B cell (primary cell): ENCODE results near the gene RPTOR. TPM values are rescaled to one million over a fixed set of nuclear protein-coding genes. Genes with fewer than 3 reads are reported as not detected.
A peak's percentile ranks its signal among the peaks of the same experiment; 100 is the strongest.

Experiments
- ATAC-seq: fragments of 200-7000 bp; cut with Tn5 transposase; one replicate; pipeline ENCODE4 v1.10.0; 2021; ENCODE audit warnings: low read depth, mild to moderate bottlenecking, moderate number of reproducible peaks, moderate library complexity
- CTCF ChIA-PET: fragments of 350-600 bp; sonication (Branson Sonifier 250); formaldehyde crosslinking; loops from one replicate; lab custom pipeline; 2021; ENCODE audit warnings: antibody characterized with exemption, inconsistent platforms; lab: Charles Lee
- POLR2A ChIA-PET: fragments of 350-600 bp; sonication (Branson Sonifier 250); formaldehyde crosslinking; loops from one replicate; lab custom pipeline; 2021; ENCODE audit warnings: antibody characterized with exemption; lab: Charles Lee
- DNase-seq: peaks from one replicate; pipeline ENCODE4 v3.0.0; 2013
- H2AFZ ChIP-seq: 2 replicates; pipeline ENCODE4 v1.6.1; 2012; ENCODE audit warnings: mild to moderate bottlenecking, low read depth, low read length; ENCODE audit not compliant: insufficient read depth, poor library complexity, severe bottlenecking
- H3K27ac ChIP-seq, 2 donors: 1 replicate in 1 of 2; 2 replicates in 1 of 2; pipeline ENCODE4 v1.5.1; 2012 to 2013; ENCODE audit warnings: low read length in 2 of 2, mild to moderate bottlenecking in 2 of 2, moderate library complexity in 1 of 2
- H3K27me3 ChIP-seq, 4 experiments: fragments of 200-600 bp in 1 of 4; sonication (generic) in 1 of 4; replicated peaks in 1 of 4; 1 replicate in 2 of 4; 2 replicates in 2 of 4; pipeline versions ENCODE4 v1.6.1 to v1.7.0; 2013 to 2016; ENCODE audit warnings: low read length in 3 of 4, mild to moderate bottlenecking in 2 of 4, mixed read lengths in 1 of 4, moderate library complexity in 1 of 4; ENCODE audit not compliant: insufficient read depth in 4 of 4, control insufficient read depth in 3 of 4; ENCODE audit errors: control extremely low read depth in 1 of 4
- H3K36me3 ChIP-seq, 2 experiments: replicated peaks in 1 of 2; 1 replicate in 1 of 2; 2 replicates in 1 of 2; pipeline versions ENCODE4 v1.6.1 to v1.7.1; 2013; ENCODE audit warnings: low read length in 1 of 2; ENCODE audit not compliant: insufficient read depth in 2 of 2, control insufficient read depth in 1 of 2; ENCODE audit errors: control extremely low read depth in 1 of 2, extremely low read depth in 1 of 2
- H3K4me1 ChIP-seq, 2 donors: fragments of 200-600 bp in 1 of 2; sonication (generic) in 1 of 2; 1 replicate in 1 of 2; 2 replicates in 1 of 2; pipeline versions ENCODE4 v1.5.1 to v1.6.1; 2013 to 2017; ENCODE audit warnings: low read length in 2 of 2; ENCODE audit not compliant: control insufficient read depth in 2 of 2, insufficient read depth in 2 of 2
- H3K4me2 ChIP-seq: replicated peaks from 2 replicates; pipeline ENCODE3; 2012; ENCODE audit warnings: mild to moderate bottlenecking, low read depth, low read length; ENCODE audit not compliant: poor library complexity, severe bottlenecking
- H3K4me3 ChIP-seq, 5 experiments: fragments of 200-600 bp in 1 of 5; sonication (generic) in 1 of 5; 1 replicate in 3 of 5; 2 replicates in 2 of 5; pipeline versions ENCODE4 v1.5.1 to v1.7.0; 2011 to 2016; ENCODE audit warnings: low read length in 4 of 5, mild to moderate bottlenecking in 4 of 5, low read depth in 2 of 5, control low read depth in 1 of 5, moderate library complexity in 1 of 5; ENCODE audit not compliant: insufficient read depth in 1 of 5; ENCODE audit errors: control extremely low read depth in 1 of 5, extremely low read depth in 1 of 5
- H3K79me2 ChIP-seq: fragments of 200-600 bp; sonication (generic); one replicate; pipeline ENCODE4 v1.6.0; 2016; ENCODE audit warnings: low read length; ENCODE audit not compliant: control insufficient read depth, insufficient read depth
- H3K9ac ChIP-seq: fragments of 200-600 bp; sonication (generic); 2 replicates; pipeline ENCODE4 v1.6.1; 2017; ENCODE audit warnings: mild to moderate bottlenecking, low read length, moderate library complexity
- H3K9me3 ChIP-seq, 3 donors: one replicate each; pipeline versions ENCODE4 v1.6.1 to v1.7.1; 2013; ENCODE audit warnings: low read length in 2 of 3; ENCODE audit not compliant: control insufficient read depth in 2 of 3, insufficient read depth in 1 of 3; ENCODE audit errors: control extremely low read depth in 1 of 3
- H4K20me1 ChIP-seq: 2 replicates; pipeline ENCODE4 v1.6.0; 2012; ENCODE audit warnings: mild to moderate bottlenecking, low read length; ENCODE audit not compliant: insufficient read depth, control insufficient read depth, poor library complexity, severe bottlenecking
- H3K27ac Mint-ChIP-seq: one replicate; pipeline ENCODE4 v1.8.0; 2021; ENCODE audit warnings: mixed read lengths
- H3K27me3 Mint-ChIP-seq: one replicate; pipeline ENCODE4 v1.8.0; 2021; ENCODE audit warnings: mixed read lengths
- H3K4me1 Mint-ChIP-seq: one replicate; pipeline ENCODE4 v1.8.0; 2021; ENCODE audit warnings: mixed read lengths
- H3K4me3 Mint-ChIP-seq: one replicate; pipeline ENCODE4 v1.8.0; 2021; ENCODE audit warnings: mixed read lengths
- H3K9me3 Mint-ChIP-seq: one replicate; pipeline ENCODE4 v1.8.0; 2022; ENCODE audit warnings: mixed read lengths; ENCODE audit not compliant: insufficient read depth
- EZH2 ChIP-seq: IDR thresholded peaks from 2 replicates; pipeline ENCODE4 v1.6.1; 2012; ENCODE audit warnings: borderline replicate concordance, low read depth, mild to moderate bottlenecking, moderate library complexity, low read length; ENCODE audit not compliant: insufficient read depth, poor library complexity, severe bottlenecking
- WGBS: methylation state at CpG from one replicate; pipeline ENCODE4 v1.1.5; 2013; ENCODE audit warnings: missing lambda C conversion rate; ENCODE audit not compliant: insufficient coverage; 5-methylcytosine and 5-hydroxymethylcytosine counted together
- intact Hi-C: fragments of 100-400 bp; cut with micrococcal nuclease; formaldehyde crosslinking; loops from one replicate; pipeline ENCODE4 v1.10.0; 2022
- polyA plus RNA-seq: library from polyadenylated mRNA; depleted of rRNA; stranded (reverse); fragments of >200 nt; gene quantifications from 2 replicates; pipeline ENCODE4 v1.2.3, GENCODE V29; 2012
- total RNA-seq, 2 donors: library from RNA; stranded (reverse); fragments of 120-200 nt in 1 of 2; gene quantifications; 1 replicate in 1 of 2; 2 replicates in 1 of 2; pipeline versions ENCODE4 v1.2.3 to v1.2.4, GENCODE V29; 2013 to 2022
- TF ChIP-seq, protein P1 (sequence below): fragments of 200-600 bp; IDR thresholded peaks from one replicate; pipeline ENCODE4 v1.8.0; 2022; ENCODE audit warnings: antibody characterized with exemption, mild to moderate bottlenecking

RPTOR gene
- total and polyA plus RNA-seq, 2 donors (not counting 1 experiment from before 2014, with no cell fraction given) = 13.4 to 58.8 TPM

- Histone ChIP-seq H3K4me2 (peak overlapping the region; percentile 62), H3K4me3 (peak overlapping the region in 4 of 5 experiments; percentile 7 to 62 (median 36)), H3K9ac (peak overlapping the region; percentile 40), H2AFZ (no peak overlapping the region), H4K20me1 (no peaks in the 10 kb centered on the region), H3K9me3 (peaks cover 0 to 25% (median 11%) of the 10 kb centered on the region in 3 donors), H3K36me3 (peaks cover 0 to 11% of the 10 kb centered on the region in 2 experiments), H3K79me2 (peaks cover 13% of the 10 kb centered on the region), H3K4me1 (peaks cover 63 to 70% of the 10 kb centered on the region in 2 donors), H3K27ac (peak overlapping the region; percentile 81 to 100), H3K27me3 (no peaks in the 10 kb centered on the region)
- DNase-seq = no peak
- Mint-ChIP-seq H3K4me3 (peak overlapping the region; percentile 96), H3K4me1 (peaks cover 51% of the 10 kb centered on the region), H3K27ac (peak overlapping the region; percentile 98), H3K27me3 (no peaks in the 10 kb centered on the region), H3K9me3 (peaks cover 2% of the 10 kb centered on the region)
- ChIA-PET CTCF (interaction anchor here (0.9 to 4.0 kb wide), 12 partner anchors 9 to 482 kb away, joined by 3 to 22 read pairs (median 5); no protein-coding TSS in a partner anchor), POLR2A (interaction anchor here (0.6 to 1.8 kb wide), 8 partner anchors 11 to 980 kb away, joined by 3 to 12 read pairs (median 4); no protein-coding TSS in a partner anchor)
- intact Hi-C loops = loop anchor here (1.0 to 2.0 kb wide), 2 partner anchors 33 to 173 kb away; no protein-coding TSS in a partner anchor
- no peak for TF ChIP-seq EZH2
- TF ChIP-seq, protein P1, sequence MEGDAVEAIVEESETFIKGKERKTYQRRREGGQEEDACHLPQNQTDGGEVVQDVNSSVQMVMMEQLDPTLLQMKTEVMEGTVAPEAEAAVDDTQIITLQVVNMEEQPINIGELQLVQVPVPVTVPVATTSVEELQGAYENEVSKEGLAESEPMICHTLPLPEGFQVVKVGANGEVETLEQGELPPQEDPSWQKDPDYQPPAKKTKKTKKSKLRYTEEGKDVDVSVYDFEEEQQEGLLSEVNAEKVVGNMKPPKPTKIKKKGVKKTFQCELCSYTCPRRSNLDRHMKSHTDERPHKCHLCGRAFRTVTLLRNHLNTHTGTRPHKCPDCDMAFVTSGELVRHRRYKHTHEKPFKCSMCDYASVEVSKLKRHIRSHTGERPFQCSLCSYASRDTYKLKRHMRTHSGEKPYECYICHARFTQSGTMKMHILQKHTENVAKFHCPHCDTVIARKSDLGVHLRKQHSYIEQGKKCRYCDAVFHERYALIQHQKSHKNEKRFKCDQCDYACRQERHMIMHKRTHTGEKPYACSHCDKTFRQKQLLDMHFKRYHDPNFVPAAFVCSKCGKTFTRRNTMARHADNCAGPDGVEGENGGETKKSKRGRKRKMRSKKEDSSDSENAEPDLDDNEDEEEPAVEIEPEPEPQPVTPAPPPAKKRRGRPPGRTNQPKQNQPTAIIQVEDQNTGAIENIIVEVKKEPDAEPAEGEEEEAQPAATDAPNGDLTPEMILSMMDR = no peak
- 33% methylated on average over 3 of the region's 5 CpGs for WGBS
- no peak for ATAC-seq
Measured at GRCh38 chr17:80910043-80910442, 365.4 kb downstream of the RPTOR start.

- H3K27me3 Mint-ChIP-seq = no peaks in the 10 kb centered on the region
- peak overlapping the region in 2 of 5 experiments; percentile 13 to 28 for H3K4me3 ChIP-seq
- peaks cover 0 to 13% of the 10 kb centered on the region in 2 experiments for H3K36me3 ChIP-seq
- ATAC-seq (no peak), DNase-seq (peak; percentile 53)
- peaks cover 2% of the 10 kb centered on the region for H3K9me3 Mint-ChIP-seq
- H3K4me3 Mint-ChIP-seq = peak overlapping the region; percentile 96
- ChIA-PET POLR2A (interaction anchor here (1.6 kb wide), 1 partner anchor 58 kb away, joined by 3 read pairs; no protein-coding TSS in a partner anchor), CTCF (interaction anchor here (0.8 to 4.0 kb wide), 7 partner anchors 8 to 175 kb away, joined by 3 to 22 read pairs (median 4); no protein-coding TSS in a partner anchor)
- WGBS = 93% methylated on average over 7 of the region's 15 CpGs
- H2AFZ ChIP-seq = peak overlapping the region; percentile 13
- peaks cover 55% of the 10 kb centered on the region for H3K4me1 Mint-ChIP-seq
- intact Hi-C loops = no loop called here
- H3K27ac Mint-ChIP-seq = peak overlapping the region; percentile 95
- H4K20me1 ChIP-seq = no peaks in the 10 kb centered on the region
- peak overlapping the region; percentile 62 for H3K4me2 ChIP-seq
- H3K27me3 ChIP-seq = no peaks in the 10 kb centered on the region
- H3K79me2 ChIP-seq = peaks cover 23% of the 10 kb centered on the region
- peak overlapping the region; percentile 54 for H3K9ac ChIP-seq
- peaks cover 69 to 78% of the 10 kb centered on the region in 2 donors for H3K4me1 ChIP-seq
- peaks cover 0 to 29% (median 11%) of the 10 kb centered on the region in 3 donors for H3K9me3 ChIP-seq
- TF ChIP-seq, protein P1 = no peak
- no peak for TF ChIP-seq EZH2
- peak overlapping the region; percentile 81 to 100 for H3K27ac ChIP-seq
Measured at GRCh38 chr17:80912476-80912875, 367.8 kb downstream of the RPTOR start.
